Right lung (tissue), 5 donors: Measurements from ENCODE around the gene CORIN. TPM values are rescaled to one million over a fixed set of nuclear protein-coding genes. Genes with fewer than 3 reads are reported as not detected.
A peak's percentile ranks its signal among the peaks of the same experiment; 100 is the strongest.
"Not testable (repeated sequence)": the region's sequence is repeated elsewhere in the genome, so short reads cannot be mapped to it uniquely, and the experiment has no call there.

Experiments used
- DNase-seq, 2 donors: peaks; one replicate each; pipeline ENCODE4 v3.0.0-alpha.2; 2013
- polyA plus RNA-seq, 5 donors: library from polyadenylated mRNA; unstranded; fragments of 120-200 nt; gene quantifications; one replicate each; pipeline versions ENCODE4 v1.2.1 to v1.2.3, GENCODE V29; 2013; ENCODE audit warnings: inconsistent platforms in 1 of 5, low replicate concordance in 1 of 5; ENCODE audit not compliant: insufficient read length in 5 of 5, insufficient read depth in 1 of 5

The CORIN gene
- polyA plus RNA-seq, 5 donors = 2.9 to 5.4 (median 3.5) TPM

DNA sequence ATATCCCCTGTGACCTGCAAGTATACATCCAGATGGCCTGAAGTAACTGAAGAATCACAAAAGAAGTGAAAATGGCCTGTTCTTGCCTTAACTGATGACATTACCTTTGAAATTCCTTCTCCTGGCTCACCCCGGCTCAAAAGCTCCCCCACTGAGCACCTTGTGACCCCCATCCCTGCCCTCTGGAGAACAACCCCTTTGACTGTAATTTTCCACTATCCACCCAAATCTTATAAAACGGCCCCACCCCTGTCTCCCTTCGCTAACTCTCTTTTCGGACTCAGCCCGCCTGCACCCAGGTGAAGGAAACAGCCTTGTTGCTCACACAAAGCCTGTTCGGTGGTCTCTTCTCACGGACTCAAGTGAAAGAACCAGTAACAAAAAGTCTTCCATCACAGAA is 69.9 kb downstream of the CORIN start:
- not testable (repeated sequence) for DNase-seq

DNA sequence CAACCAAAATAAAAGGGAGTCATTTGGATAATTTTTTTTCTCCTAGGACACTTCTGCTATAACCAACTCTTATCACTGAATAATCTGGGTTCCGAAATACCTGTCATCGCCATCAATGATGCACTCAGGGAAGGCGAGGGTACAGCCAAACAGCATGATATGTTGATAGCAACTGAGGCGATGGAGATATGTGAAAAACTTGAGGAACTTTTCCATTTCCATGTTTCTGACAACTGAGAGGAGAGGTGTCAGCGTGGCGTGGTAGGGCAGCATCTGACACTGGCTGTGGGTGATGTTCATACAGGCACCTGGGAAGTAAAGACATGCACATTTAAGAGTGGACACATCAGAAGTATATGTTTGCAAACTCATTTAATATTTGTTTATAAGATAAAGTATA is 74.6 kb downstream of the CORIN start:
- no peak for DNase-seq

DNA sequence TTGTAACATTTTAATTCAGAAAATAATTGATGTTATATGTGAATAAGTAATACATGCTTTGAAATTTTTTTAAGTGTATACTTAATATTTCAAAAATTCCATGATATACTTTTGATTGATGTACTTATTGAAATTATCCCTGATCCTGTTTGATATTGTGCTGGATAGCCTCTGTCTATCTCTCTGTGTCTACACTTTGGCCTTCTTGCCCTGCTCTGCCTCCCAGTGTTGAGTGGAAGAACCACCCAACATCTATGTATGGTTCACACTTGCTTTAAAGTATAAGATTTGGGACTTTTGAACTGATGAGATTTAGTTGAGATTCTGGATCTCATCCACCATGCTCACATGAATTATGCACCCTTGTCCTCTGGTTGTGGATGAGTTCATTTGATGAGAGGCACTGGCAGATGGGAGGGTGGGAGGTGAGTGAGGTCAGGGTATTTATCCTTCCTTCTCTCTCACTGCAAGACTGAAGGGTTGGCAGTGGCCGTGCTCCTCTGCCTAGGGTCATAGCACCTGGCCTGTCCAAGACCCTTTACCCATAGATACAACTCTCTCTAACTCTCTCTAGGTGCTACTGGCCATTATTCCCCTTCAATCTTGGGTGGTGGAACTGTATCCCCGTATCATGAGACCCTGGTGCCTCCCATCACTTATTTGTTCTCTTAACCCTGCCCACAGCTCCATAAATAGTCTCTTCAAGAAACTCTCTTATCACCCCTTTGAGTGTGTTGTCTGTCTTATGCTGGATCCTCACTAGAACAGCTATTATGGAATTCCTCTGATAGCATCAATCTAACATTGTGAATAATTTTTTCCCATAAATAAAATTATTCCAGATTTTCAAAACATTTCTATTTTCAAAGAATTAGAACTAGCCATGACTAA is 75.2 kb downstream of the CORIN start:
- no peak for DNase-seq

GRCh38 chr4:47753316-47753715 is 84.6 kb downstream of the CORIN start:
- DNase-seq = not testable (repeated sequence)

- no peak for DNase-seq
These were observed 85.7 kb downstream of the CORIN start for GRCh38 chr4:47752214-47752613.

- DNase-seq = no peak
These were observed 87.1 kb downstream of the CORIN start for GRCh38 chr4:47750788-47751187.

DNA sequence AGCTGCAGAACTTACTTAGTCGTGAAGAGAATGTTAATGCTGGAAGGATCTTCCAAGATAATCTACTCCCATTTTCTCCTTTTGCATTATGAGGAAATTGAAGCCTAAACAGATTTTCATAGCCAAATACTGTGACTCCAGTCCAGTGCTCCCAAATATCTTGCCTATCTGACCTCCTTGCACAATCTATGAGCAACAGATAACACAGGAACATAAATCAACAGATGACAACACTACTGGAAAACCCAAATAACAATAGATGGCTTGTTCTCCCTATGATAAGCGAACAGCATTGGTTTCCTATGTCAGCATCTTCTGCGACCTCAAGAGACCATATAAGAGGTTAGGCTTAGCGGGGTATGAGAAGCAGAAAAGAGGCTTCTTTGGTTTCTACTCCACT is 88.0 kb downstream of the CORIN start:
- DNase-seq = no peak

GRCh38 chr4:47749060-47749459 is 88.8 kb downstream of the CORIN start:
- no peak for DNase-seq

DNA sequence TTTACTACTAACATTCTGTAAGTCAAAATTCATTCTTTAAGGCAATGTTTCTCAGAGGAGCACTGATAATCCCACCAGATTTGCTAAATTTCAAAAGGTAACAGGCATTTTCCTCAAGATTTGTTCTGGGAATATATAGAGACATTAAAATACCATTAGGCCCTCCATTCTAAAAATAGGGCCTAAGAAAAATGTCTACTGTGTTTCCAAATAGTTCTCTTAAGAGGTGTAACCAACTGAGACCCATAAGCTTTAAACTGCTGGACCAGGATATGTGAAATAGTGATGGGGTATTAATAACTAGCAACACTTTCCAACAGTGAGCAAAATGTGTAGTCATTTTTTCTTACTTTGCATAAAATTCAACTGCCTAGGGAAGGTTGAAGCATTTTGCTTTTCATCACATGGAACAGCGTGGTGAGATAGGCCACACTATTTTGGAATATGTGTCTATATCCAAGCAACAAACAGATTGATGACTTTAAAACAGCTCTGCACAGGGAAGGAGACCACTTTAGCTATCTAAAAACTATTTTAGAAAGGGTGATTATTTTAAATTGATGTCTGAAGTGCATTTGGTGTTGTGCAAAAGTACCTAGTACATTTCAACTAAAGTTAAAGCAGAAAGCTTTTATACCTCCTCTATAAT is 89.9 kb downstream of the CORIN start:
- no peak for DNase-seq

GRCh38 chr4:47747211-47747610 is 90.7 kb downstream of the CORIN start:
- no peak for DNase-seq

DNA sequence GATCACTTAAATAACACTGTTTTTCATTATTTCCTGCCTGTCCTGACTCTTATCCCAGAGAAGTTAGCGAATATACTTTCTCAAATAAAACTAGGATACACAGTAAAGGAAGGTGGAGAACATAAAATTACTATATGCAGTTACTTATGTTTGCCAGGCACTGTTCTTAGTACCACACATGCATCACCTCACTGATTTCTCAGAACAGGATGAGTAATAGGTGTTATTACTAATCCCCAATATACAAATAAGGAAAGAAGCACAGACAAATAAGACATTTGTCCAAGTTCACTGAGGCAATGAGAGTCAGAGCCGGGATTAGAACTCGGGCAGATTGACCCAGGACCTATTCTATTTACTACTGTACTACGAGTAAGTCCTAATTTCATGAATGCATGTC is 91.7 kb downstream of the CORIN start:
- DNase-seq = no peak

DNA sequence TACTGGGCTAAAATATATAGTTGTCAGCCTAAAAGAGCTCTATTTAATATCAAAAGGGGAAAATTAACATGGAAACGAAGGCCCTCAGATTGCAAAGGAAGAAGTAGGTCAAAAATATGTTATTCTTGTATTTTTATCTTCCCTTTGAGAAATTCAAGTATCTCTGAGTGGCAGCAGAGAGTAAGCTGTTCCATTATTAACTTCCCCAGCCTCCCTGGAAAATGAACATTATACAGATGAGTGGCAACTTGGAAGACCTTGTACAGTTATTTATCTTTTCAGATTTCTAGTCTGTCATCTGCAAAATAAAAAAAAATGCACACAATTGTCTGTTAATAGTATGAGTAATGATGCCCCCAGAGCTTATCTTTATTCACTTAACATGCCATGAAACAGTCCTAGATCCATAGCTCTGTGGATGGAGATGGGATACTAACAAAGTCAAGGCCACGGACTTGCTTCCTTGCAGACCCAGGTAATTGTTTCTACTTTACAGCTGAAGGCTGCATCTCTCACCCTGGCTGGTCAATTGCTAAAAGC is 93.0 kb downstream of the CORIN start:
- DNase-seq = no peak

DNA sequence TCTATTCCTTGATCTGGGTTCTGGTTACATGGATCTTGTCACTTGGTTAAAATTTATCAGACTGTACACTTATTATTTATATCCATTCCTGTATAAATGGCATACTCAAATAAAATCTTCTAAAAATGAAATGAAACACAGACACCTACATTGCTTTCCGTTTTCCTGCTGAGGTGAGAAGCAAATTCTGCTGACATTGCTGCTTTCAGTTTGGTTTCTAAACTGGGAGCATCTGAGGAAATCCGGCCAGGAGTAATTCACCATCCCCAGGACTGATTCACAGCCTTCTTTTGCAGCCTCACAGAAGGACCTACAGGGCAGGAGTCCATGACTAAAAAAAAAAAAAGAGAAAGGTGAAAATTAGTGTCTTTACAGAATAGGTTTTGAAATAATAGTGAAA is 93.6 kb downstream of the CORIN start:
- DNase-seq = no peak

- DNase-seq = no peak
These were observed 96.7 kb downstream of the CORIN start for GRCh38 chr4:47741200-47741599.

GRCh38 chr4:47737326-47737725 is 100.5 kb downstream of the CORIN start:
- no peak for DNase-seq

DNA sequence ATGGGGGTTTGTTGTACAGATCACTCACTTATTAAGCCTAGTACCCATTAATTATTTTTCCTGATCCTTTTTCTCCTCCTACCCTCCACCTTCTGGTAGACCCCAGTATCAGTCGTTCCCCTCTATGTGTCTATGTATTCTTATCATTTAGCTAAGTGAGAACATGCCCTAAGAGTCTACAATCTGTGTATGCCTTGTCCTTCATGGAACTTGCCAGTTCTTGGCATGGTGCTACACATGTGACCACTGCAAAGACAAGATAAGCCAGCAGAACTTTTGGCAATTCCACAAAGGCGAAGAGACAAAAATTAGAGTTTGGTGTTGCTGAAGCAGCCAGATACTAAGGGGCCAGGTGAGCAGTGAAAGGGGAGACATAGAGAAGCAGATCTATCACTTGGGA is 101.3 kb downstream of the CORIN start:
- DNase-seq = no peak

GRCh38 chr4:47736146-47736545 is 101.7 kb downstream of the CORIN start:
- DNase-seq = no peak

DNA sequence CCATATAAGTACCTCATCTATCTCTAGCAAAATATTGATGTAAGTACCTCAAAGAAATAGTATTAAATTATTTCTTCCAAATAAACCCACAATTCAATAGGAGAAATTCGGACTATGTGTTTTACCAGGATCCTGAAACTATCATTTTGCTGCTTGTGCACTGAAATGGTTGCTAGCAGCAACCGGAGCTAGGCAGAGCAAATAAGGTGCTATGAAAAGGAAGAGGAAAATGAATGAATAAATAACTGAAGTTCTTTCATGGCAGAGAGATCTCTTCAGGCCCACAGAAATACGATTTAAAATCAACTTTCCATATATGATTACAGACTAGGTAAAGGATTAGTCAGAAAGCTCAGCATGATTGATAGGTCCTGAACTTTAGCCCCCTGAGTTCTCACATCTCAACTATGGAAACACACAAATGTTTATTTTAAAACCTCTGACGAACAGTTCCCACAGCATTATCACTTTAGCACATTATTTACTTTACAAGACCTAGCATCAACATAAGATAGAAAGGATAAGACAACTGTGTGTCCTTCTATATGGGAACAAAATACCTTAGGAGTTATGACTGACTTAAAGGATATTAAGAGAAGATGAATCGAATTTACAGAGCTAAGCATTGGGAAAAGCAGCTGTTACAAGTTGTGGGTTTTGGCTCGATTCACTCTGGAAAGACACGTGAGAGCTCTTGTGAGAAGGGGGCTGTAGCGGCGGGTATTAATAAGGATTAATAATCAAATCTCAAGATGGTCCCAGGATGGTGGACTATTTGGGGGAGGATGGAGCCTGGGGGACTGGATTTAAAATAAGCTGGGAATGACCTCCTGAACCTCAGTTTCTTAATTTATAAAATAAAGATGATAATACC is 104.3 kb downstream of the CORIN start:
- DNase-seq = no peak

- no peak for DNase-seq
These were observed 106.7 kb downstream of the CORIN start for GRCh38 chr4:47731182-47731581.

GRCh38 chr4:47729131-47729680 is 108.7 kb downstream of the CORIN start:
- peak; percentile 55 to 66 for DNase-seq

- no peak for DNase-seq
These were observed 115.8 kb downstream of the CORIN start for GRCh38 chr4:47721892-47722575.
